DMS53 (cell line): ENCODE results near the gene NAXD.
"Not testable (repeated sequence)": the region's sequence is repeated elsewhere in the genome, so short reads cannot be mapped to it uniquely, and the experiment has no call there.

Experiments
- DNase-seq: peaks from one replicate; lab custom pipeline; 2025; lab: John Stamatoyannopoulos, UW

The NAXD gene

GRCh38 chr13:110664673-110665072 lies 49.3 kb downstream of the NAXD start:
- DNase-seq: no peak

- no peak for DNase-seq
Measured at GRCh38 chr13:110665491-110666254, 50.3 kb downstream of the NAXD start.

DNA sequence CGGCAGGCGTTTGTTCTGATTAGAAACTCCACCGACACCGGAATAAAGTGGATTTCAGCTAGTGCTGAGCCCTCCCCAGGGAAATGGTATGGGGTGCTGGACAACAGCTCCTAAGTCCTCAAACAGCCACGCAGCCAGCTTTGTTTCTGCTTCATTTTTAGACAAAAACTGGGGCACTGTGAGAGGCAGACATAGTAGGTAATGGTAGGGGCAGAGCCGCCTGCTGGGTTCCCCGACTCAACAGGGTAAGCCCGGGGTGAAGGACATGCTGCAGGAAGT lies 50.8 kb downstream of the NAXD start:
- DNase-seq: no peak

GRCh38 chr13:110669036-110669435 lies 53.7 kb downstream of the NAXD start:
- DNase-seq: no peak

GRCh38 chr13:110669814-110670213 lies 54.5 kb downstream of the NAXD start:
- DNase-seq: not testable (repeated sequence)

DNA sequence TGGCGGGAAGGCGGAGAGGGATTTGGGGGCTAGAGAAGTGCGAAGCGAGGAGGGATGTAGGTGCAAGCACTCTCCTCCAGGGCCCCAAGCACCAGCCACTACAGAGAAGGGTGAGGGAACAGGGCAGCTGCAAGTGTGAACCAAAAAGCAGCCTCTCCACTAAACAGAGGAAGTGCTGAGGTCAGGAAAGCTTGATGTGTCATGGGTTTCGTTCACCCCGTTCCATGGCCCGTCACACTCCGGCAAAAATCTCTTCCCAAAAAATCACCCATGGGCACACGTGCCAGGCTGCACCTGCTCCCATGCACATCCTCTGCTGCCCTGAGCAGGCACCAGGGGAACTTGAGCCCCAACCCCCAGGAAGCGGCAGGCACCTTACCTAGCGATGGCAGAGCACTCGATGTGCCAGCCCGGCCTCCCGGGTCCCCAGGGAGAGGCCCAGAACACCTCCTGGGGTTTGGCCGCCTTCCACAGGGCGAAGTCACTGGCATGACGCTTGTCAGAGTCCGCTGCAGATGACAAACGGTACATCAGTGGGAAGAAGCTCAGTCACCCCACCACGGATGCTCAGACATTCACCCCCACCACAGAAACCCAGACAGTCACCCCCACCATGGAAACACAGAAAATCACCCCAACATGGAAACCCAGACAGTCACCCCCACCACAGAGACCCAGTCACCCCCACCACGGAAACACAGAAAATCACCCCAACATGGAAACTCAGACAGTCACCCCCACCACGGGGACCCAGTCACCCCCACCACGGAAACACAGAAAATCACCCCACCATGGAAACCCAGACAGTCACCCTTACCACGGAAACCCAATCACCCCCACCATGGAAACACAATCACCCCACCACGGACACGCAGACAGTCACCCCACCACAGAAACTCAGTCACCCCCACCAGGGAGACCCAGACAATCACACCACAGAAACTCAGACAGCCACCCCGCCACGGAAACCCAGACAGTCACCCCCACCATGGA lies 61.5 kb downstream of the NAXD start:
- DNase-seq: no peak

DNA sequence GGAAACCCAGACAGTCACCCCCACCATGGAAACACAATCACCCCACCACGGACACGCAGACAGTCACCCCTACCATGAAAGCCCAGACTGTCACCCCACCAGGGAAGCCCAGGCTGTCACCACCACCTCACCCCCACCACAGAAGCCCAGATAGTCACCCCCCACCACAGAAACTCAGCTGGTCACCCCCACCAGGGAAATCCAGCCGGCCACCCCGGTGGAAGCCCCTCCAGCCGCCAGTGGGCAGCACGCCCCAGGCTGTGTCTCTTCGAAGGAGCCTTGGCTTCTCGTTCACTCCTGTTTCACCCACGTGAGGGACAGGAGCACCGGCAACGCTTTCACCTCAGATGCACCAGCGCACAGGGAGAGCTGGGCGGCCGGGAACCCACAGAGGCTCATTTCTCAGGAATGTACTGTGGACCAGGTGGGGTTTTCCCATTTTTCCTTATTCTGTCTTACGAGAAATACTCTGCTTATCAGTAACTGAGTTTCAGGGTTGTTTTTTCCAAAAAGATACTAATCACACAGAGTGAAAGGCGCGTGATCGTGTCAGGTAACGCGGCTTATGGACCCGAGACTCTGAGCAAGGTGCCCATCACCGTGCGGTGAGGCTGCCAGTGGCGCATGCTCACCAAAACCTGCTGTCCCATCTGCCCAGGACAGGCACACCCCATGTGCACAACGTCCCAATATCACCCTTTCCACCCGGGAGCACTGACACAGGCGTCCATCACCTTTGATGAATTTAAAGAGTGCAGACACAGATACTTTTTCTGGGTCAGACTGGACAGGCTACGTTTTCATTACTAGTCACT lies 62.6 kb downstream of the NAXD start:
- no peak for DNase-seq

- DNase-seq: peak; percentile 9
Measured at GRCh38 chr13:110680852-110681251, 65.5 kb downstream of the NAXD start.

- no peak for DNase-seq
Measured at GRCh38 chr13:110681868-110682550, 66.7 kb downstream of the NAXD start.

GRCh38 chr13:110682746-110683145 lies 67.4 kb downstream of the NAXD start:
- no peak for DNase-seq

GRCh38 chr13:110683203-110683883 lies 68.0 kb downstream of the NAXD start:
- DNase-seq: no peak

GRCh38 chr13:110683921-110684320 lies 68.6 kb downstream of the NAXD start:
- no peak for DNase-seq

- DNase-seq: no peak
Measured at GRCh38 chr13:110684388-110685056, 69.2 kb downstream of the NAXD start.

DNA sequence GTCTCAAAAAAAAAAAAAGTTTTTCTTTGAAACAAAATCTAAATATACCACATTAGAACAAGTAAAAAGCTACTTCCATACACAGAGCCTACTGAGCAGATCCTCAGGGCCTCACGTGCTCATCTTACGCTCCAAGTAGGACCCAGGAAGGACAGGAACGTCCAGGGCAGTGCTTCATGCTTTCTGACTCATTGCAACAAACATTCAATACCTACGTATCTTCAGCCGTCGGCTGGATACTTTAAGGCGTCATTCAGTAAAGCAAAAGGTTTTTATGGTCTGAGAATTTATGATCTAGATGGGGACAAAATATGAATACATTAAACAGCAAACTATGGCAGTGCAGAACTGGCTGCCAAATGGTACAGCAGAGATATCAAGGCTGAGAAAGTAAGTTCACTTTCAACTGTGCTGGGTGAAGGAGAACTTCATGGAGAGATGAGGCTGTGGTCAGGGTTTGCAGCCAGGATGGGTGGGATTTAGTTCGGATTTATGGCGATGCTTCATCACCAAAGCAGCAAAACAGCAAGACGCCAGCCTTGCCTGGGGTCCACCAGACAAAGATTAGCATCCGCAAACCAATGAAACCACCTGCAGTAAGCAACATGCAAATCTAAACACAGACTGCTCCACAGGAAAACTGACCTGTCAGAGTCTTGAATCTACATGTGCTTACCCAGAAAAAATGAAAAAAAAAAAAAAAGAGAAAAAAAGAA lies 70.1 kb downstream of the NAXD start:
- no peak for DNase-seq

GRCh38 chr13:110687736-110688135 lies 72.4 kb downstream of the NAXD start:
- no peak for DNase-seq

DNA sequence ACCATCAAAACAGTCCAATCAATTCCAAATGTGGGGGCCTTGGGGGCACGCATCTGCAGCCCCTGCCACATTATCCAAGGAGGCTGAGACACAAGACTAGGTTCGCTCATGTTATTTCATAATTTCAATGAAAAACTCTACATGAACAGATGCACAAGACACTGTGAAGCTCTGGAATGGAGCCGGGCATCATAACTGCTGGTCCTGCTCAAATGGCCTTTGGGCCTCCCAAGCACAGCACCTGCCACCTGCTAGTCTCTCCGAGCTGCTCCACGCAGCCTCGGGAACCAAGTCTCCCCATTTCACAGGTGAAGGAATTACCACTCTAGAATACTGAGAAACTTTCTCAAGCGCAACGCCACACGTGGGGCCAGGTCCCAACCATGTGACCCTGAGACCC lies 73.7 kb downstream of the NAXD start:
- no peak for DNase-seq
